GM12864 (cell line): ENCODE results near the gene SRSF3.

Experiments
- DNase-seq: peaks from one replicate; pipeline ENCODE4 v3.0.0-alpha.2; 2011; ENCODE audit warnings: low read depth
- H3K4me3 ChIP-seq: 2 replicates; pipeline ENCODE4 v1.5.1; 2011; ENCODE audit warnings: mild to moderate bottlenecking, low read depth, low read length, control low read depth
- CTCF ChIP-seq: IDR thresholded peaks from 2 replicates; pipeline ENCODE4 v1.5.1; 2011; ENCODE audit warnings: low read depth, mild to moderate bottlenecking, moderate library complexity, low read length, control low read depth, inconsistent platforms; ENCODE audit errors: missing control alignments

The SRSF3 gene

GRCh38 chr6:36624461-36625157 lies 30.4 kb downstream of the SRSF3 start:
- DNase-seq, result no peak
- no peak for TF ChIP-seq CTCF
- H3K4me3 ChIP-seq, result no peak overlapping the region

GRCh38 chr6:36625158-36625919 lies 31.2 kb downstream of the SRSF3 start:
- no peak for DNase-seq

GRCh38 chr6:36626636-36627035 lies 32.5 kb downstream of the SRSF3 start:
- no peak overlapping the region for H3K4me3 ChIP-seq
- no peak for DNase-seq
- no peak for TF ChIP-seq CTCF

More at GRCh38 chr6:36625158-36625919, 31.2 kb downstream of the SRSF3 start:
- no peak overlapping the region for H3K4me3 ChIP-seq
- no peak for TF ChIP-seq CTCF

- DNase-seq, result no peak
- no peak for TF ChIP-seq CTCF
- no peak overlapping the region for H3K4me3 ChIP-seq
Observed at GRCh38 chr6:36627141-36627540, 33.0 kb downstream of the SRSF3 start.

GRCh38 chr6:36627801-36628246 lies 33.7 kb downstream of the SRSF3 start:
- DNase-seq, result no peak
- no peak overlapping the region for H3K4me3 ChIP-seq
- TF ChIP-seq CTCF, result no peak

GRCh38 chr6:36629784-36630183 lies 35.6 kb downstream of the SRSF3 start:
- no peak for TF ChIP-seq CTCF
- no peak for DNase-seq
- H3K4me3 ChIP-seq, result no peak overlapping the region
